IPS-18c (cell line): ENCODE results near the gene HDDC2.

ENCODE experiments used
- H3K4me3 ChIP-seq: 2 replicates; pipeline ENCODE4 v1.7.0; 2013; ENCODE audit warnings: low read depth, mild to moderate bottlenecking, low read length, moderate library complexity; ENCODE audit not compliant: insufficient read depth
- H3K9me3 ChIP-seq: one replicate; pipeline ENCODE4 v1.6.1; 2013; ENCODE audit warnings: mild to moderate bottlenecking, low read length, moderate library complexity; ENCODE audit not compliant: control insufficient read depth, insufficient read depth

The HDDC2 gene

DNA sequence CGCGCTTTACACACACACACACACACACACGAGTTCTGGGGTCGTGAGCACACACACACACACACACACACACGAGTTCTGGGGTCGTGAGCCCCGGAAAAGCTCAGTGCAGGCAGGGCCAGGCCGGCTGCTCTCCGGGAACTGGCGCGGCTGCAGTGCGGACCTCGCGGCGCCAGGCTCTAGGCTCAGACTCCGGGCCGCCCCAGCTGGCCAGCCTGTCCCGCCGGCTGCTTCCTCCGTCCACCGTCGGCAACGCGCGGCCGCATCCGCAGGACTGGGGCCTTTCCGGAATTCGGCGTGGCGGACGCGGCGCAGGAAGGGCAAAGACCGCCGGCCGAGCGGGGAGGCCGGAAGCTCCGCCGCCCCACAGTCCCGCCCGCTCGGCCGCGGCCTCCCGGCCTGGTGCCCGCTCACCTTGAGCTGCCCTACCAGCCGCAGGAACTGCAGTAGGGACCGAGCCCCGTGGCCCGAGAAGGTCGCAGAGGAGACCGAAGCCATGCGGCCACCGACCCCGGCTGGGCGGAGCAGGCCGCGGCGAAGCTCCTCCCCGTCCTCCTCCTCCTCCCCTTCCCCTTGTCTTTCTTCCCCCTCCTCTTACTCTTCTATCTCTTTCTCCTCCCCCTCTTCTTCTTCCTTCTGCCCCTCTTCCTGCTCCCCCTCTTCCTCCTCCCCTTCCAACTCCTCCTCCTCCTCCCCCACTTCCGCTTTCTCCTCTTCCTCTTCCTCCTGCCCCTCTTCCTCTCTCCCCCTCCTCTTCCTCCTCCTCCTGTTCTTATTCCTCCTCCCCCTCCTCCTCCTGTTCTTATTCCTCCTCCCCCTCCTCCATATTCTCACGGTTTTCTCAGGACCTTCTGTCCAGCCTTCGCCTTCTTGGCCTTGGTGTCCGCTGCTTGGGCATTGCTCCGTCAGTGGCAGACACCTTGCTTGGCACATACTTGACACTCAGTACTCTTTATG, at the start of gene HDDC2:
Gene HDDC2, minus strand, starts transcription at position 533 of the 957 bp plus-strand sequence. Its CDS starts 35 bp downstream, at position 498.
- peak within 1 kb of the TSS; percentile 86 for H3K4me3 ChIP-seq
- no peaks in the 10 kb centered on the region for H3K9me3 ChIP-seq

DNA sequence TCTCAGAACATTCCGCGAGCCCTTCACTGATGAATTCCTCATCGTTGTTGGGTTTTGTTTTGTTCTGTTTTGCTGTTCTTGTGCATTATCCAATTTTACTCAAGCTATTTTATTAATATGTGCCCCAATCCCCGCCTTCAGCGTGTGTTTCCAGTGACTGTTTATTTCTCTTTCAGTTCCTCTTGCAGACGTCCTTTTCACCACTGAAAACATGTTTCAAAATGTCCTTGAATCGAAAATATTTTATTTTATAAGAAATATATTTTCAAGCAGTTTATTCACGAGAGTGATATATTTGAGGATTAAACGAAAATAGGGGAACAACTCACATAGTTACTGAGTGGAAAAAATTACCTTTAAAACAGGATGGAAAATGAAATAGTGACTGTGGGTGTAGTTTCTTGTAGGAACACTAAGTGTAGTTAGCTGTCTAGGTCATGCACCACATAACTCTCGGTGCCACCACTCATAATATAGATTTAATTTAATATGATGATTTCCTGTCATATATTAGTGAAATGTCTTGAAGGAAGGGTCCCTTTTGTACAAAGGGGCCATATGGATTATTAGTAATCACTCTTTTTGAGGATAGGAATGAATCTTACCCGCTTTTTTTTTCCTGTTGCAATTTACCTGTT, 45.3 kb upstream of the HDDC2 start:
- H3K4me3 ChIP-seq: no peak overlapping the region
- H3K9me3 ChIP-seq: no peaks in the 10 kb centered on the region

DNA sequence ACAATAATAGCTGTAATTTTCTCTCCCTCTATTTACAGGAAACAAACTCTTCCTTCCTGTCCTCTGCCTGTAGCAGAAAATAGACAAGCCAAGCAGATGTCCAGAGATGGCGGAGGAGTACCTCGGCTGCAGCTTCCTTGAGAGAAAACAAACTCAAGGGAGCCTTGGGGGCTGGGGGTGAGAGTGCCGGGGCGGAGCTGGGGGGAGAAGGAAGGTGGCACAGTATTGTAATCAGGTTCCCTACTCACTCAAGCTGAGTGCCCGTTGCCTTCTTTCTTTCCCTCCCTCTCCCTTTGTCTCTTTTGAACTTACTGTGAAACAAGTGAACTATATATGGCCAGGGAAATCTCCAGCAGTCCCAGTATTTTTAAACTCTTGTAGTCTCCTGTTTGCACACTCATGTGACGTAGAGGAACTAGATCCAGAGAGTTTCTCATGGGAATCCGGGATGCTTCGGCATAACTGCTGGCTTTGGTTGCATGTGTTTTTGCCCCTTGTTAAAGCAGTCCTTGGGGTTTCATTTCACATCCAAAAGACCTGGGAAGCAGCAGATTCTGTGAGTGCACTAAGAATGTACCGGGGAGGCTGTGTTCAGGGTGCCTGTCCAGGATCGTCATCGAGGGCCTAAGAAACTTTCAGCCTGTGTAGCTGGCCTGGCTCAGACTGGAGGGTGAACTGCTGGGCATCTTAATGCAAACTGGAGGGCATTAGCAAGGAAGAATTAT, 44.6 kb upstream of the HDDC2 start:
- no peak overlapping the region for H3K4me3 ChIP-seq

GRCh38 chr6:125341460-125341859, 39.7 kb upstream of the HDDC2 start:
- H3K9me3 ChIP-seq: no peaks in the 10 kb centered on the region
- no peak overlapping the region for H3K4me3 ChIP-seq

More for the DNA sequence above, 44.6 kb upstream of the HDDC2 start:
- H3K9me3 ChIP-seq: no peaks in the 10 kb centered on the region

DNA sequence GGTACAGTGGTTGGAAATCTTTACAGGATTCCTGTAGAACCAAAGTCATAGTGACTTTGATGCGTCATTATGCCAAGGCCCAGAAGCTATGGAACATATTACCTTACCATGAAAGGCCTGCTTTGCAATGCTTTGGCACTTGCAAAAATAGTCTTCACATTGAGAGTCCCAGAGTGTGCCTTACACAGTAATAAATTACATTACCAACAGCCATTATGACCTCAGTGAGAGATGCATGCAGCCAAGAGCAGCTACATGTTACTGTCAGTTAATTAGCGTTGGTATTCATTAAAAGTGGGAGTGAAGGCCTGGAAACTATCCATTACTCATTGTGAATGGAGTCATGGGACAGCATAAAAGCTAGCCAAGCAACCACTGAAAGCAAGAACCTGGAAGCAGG, 39.2 kb upstream of the HDDC2 start:
- Histone ChIP-seq H3K9me3 (no peaks in the 10 kb centered on the region), H3K4me3 (no peak overlapping the region)

DNA sequence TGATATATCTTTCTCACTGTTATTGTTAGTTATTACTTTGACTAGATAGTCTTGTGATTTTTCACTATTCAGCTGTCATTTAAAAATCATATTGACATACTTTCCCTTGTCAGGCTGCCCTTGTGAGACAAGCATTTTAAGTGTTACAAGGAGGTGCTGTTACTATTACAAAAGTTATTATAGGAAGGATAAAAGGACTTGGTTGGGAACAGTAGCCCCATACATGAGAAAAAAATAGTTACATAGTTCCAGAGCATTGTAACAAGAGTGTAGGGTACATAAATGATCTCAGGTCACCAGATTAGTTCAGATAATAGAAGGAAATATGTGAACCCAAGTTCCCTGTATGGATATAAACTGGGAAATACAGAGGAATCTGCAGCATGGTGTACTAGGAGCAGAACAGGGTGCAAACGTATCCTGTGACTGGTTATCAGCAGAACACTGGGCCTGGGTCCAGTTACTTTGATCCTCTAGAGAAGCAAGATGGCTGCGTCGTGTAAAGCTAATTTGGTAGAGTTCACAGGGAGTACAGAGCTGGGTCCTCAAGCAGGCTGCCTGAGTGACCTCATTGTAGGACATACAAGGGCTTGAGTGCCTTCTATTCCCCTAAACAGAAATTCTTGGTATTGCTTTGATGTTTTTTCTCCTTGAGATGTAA, 38.5 kb upstream of the HDDC2 start:
- Histone ChIP-seq H3K4me3 (no peak overlapping the region), H3K9me3 (no peaks in the 10 kb centered on the region)

- Histone ChIP-seq H3K4me3 (no peak overlapping the region), H3K9me3 (no peaks in the 10 kb centered on the region)
Observed at GRCh38 chr6:125339653-125340052, 37.9 kb upstream of the HDDC2 start.

DNA sequence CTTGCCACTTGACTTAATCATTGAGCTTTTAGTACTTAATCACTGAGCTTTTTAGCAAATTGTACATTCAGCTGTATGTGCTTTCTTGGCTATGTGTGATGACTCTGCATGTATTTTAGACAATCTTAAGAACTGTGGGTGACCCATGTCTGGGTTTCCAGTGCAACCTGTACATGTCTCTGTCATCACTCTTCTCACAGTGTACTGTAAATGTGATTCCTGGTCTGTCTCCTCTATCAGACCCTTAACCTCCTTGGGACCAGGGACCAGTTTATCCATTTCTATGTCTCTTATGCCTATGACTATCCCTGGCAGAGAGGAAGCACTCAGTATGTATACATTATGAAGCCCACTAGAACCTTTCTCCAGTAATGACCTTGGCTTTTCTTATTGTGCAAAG, 36.6 kb upstream of the HDDC2 start:
- no peaks in the 10 kb centered on the region for H3K9me3 ChIP-seq
- H3K4me3 ChIP-seq: no peak overlapping the region

GRCh38 chr6:125337706-125338105, 35.9 kb upstream of the HDDC2 start:
- Histone ChIP-seq H3K9me3 (no peaks in the 10 kb centered on the region), H3K4me3 (no peak overlapping the region)

- Histone ChIP-seq H3K9me3 (no peaks in the 10 kb centered on the region), H3K4me3 (no peak overlapping the region)
Observed at GRCh38 chr6:125332664-125333063, 30.9 kb upstream of the HDDC2 start.

DNA sequence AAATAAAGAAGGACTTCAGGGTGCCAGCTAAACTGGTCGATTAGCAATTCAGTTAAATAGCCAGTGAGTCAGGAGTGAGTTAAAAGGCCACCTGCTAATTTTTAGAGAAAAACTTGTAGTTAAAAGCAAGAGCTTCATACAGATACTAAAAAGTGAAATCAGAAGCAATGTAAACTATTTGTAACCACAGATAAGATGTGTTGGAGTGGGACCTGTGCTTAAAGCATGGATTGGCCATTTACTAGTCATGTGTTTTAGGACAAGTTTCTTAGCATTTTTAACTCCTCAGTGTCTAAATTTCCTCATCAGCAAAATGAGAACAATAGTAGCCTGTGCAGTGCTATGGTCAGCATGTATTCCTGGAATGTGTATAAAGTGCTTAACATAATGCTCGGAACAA, 23.8 kb upstream of the HDDC2 start:
- H3K9me3 ChIP-seq: no peaks in the 10 kb centered on the region

DNA sequence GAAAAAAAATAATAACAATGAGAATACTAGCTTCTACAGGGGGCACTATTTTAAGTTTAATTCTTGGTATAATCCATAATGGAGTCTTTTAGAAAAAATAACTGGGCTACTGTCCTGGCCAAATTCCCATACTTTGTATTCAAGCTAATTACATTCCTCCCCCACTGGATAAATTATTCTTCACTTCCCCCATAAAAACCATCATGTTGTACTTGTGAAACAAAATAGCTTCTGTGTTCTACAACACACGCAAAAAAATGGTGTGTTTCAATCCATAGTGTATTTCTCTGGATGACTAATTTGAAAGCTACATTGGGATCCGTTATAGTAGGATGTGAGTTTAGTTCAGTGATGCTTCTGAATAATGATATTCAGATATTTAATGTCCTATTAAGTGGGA, 21.6 kb upstream of the HDDC2 start:
- Histone ChIP-seq H3K9me3 (no peaks in the 10 kb centered on the region), H3K4me3 (no peak overlapping the region)

More for the DNA sequence above, 23.8 kb upstream of the HDDC2 start:
- no peak overlapping the region for H3K4me3 ChIP-seq

GRCh38 chr6:125316621-125317020, 14.9 kb upstream of the HDDC2 start:
- Histone ChIP-seq H3K9me3 (no peaks in the 10 kb centered on the region), H3K4me3 (no peak overlapping the region)

- H3K9me3 ChIP-seq: no peaks in the 10 kb centered on the region
- no peak overlapping the region for H3K4me3 ChIP-seq
Observed at GRCh38 chr6:125315548-125315947, 13.8 kb upstream of the HDDC2 start.

GRCh38 chr6:125314009-125314581, 12.3 kb upstream of the HDDC2 start:
- no peaks in the 10 kb centered on the region for H3K9me3 ChIP-seq
- no peak overlapping the region for H3K4me3 ChIP-seq

DNA sequence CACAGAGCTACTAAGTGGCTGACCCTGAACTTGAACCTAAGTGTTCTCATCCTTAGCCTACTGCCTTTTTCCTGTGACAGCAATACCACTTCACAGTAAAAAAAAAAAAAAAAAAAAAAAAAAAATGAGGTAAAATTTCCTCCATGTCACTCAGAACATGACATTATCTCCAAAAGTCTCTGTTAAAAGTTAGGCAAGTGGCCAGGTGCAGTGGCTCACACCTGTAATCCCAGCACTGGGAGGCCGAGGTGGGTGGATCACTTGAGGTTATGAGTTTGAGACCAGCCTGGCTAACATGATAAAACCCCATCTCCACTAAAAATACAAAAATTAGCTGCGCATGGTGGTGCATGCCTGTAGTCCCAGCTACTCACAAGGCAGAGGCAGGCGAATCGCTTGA, 11.2 kb upstream of the HDDC2 start:
- no peaks in the 10 kb centered on the region for H3K9me3 ChIP-seq

GRCh38 chr6:125312478-125312877, 10.7 kb upstream of the HDDC2 start:
- no peak overlapping the region for H3K4me3 ChIP-seq
- H3K9me3 ChIP-seq: no peaks in the 10 kb centered on the region

More for the DNA sequence above, 11.2 kb upstream of the HDDC2 start:
- H3K4me3 ChIP-seq: no peak overlapping the region
